Calu3 (cell line): ENCODE results near the gene TMIGD3. TPM values are rescaled to one million over a fixed set of nuclear protein-coding genes. Genes with fewer than 3 reads are reported as not detected.

Experiments used
- BruUV-seq: library from RNA; stranded (reverse); fragments of 400-500 nt; replicated peaks from 2 replicates; lab custom pipeline; 2021; lab: Mats Ljungman, UMichigan
- CTCF ChIA-PET: fragments of 300-600 bp; sonication (Branson Sonifier 250); formaldehyde crosslinking; loops from one replicate; lab custom pipeline; 2022; ENCODE audit warnings: antibody characterized with exemption; lab: Charles Lee
- DNase-seq: peaks from one replicate; pipeline ENCODE4 v3.0.0; 2022
- H3K27ac Mint-ChIP-seq: one replicate; pipeline ENCODE4 v1.8.0; 2022; ENCODE audit warnings: mixed read lengths; ENCODE audit not compliant: unreplicated experiment
- H3K27me3 Mint-ChIP-seq: one replicate; pipeline ENCODE4 v1.8.0; 2022; ENCODE audit warnings: mixed read lengths; ENCODE audit not compliant: unreplicated experiment
- H3K36me3 Mint-ChIP-seq: one replicate; pipeline ENCODE4 v1.8.0; 2022; ENCODE audit warnings: mild to moderate bottlenecking, moderate library complexity, mixed read lengths; ENCODE audit not compliant: insufficient read depth, unreplicated experiment
- H3K4me1 Mint-ChIP-seq: one replicate; pipeline ENCODE4 v1.8.0; 2022; ENCODE audit warnings: mild to moderate bottlenecking, low read depth, mixed read lengths; ENCODE audit not compliant: unreplicated experiment
- H3K4me3 Mint-ChIP-seq: one replicate; pipeline ENCODE4 v1.8.0; 2022; ENCODE audit warnings: mild to moderate bottlenecking, low read depth, moderate library complexity, mixed read lengths; ENCODE audit not compliant: unreplicated experiment
- H3K9me3 Mint-ChIP-seq: one replicate; pipeline ENCODE4 v1.8.0; 2022; ENCODE audit warnings: low read depth, mixed read lengths; ENCODE audit not compliant: unreplicated experiment
- CTCF ChIP-seq: fragments of 200-600 bp; IDR thresholded peaks from one replicate; pipeline ENCODE4 v1.8.0; 2022; ENCODE audit warnings: antibody characterized with exemption; ENCODE audit not compliant: unreplicated experiment
- intact Hi-C: fragments of 100-400 bp; cut with micrococcal nuclease; formaldehyde crosslinking; loops from one replicate; pipeline ENCODE4 v1.10.0; 2022; ENCODE audit not compliant: unreplicated experiment
- total RNA-seq: library from RNA; stranded (reverse); gene quantifications from 2 replicates; pipeline ENCODE4 v1.2.3, GENCODE V29; 2022

The TMIGD3 gene
- total RNA-seq, 1 experiment from 2014 or later: not detected

- no peak overlapping the region for H3K4me3 Mint-ChIP-seq
- intact Hi-C loops: no loop called here
- TF ChIP-seq CTCF: no peak
- no peak overlapping the region for H3K27ac Mint-ChIP-seq
- DNase-seq: no peak
- no peaks in the 10 kb centered on the region for H3K27me3 Mint-ChIP-seq
- BruUV-seq: no TSS peak
- CTCF ChIA-PET: no interaction called here
- H3K4me1 Mint-ChIP-seq: peaks cover 12% of the 10 kb centered on the region
- peaks cover 5% of the 10 kb centered on the region for H3K36me3 Mint-ChIP-seq
- no peaks in the 10 kb centered on the region for H3K9me3 Mint-ChIP-seq
Observed at GRCh38 chr1:111466480-111466879, 37.0 kb downstream of the TMIGD3 start.

DNA sequence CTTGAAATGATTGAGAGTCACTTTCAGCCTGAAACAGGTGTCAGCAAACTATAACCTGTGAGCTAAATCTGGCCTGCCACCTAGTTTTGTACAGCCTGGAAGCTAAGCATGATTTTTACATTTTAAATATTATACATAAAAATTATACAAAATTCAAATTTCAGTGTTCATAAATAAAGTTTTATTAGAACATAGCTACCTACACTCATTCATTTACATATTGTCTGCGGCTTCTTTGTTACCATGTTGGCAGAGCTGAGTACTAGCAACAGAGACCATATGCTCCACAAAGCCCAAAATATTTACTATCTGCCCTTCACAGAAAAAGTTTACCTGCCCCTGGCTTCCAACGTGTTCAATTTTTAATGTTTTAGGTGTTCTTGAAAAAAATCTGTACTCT lies 37.7 kb downstream of the TMIGD3 start:
- no peak overlapping the region for H3K4me3 Mint-ChIP-seq
- H3K27me3 Mint-ChIP-seq: no peaks in the 10 kb centered on the region
- no peaks in the 10 kb centered on the region for H3K9me3 Mint-ChIP-seq
- no peak for DNase-seq
- no peak overlapping the region for H3K27ac Mint-ChIP-seq
- peaks cover 6% of the 10 kb centered on the region for H3K36me3 Mint-ChIP-seq
- peaks cover 12% of the 10 kb centered on the region for H3K4me1 Mint-ChIP-seq
- intact Hi-C loops: no loop called here
- CTCF ChIA-PET: no interaction called here
- no TSS peak for BruUV-seq
- TF ChIP-seq CTCF: no peak

DNA sequence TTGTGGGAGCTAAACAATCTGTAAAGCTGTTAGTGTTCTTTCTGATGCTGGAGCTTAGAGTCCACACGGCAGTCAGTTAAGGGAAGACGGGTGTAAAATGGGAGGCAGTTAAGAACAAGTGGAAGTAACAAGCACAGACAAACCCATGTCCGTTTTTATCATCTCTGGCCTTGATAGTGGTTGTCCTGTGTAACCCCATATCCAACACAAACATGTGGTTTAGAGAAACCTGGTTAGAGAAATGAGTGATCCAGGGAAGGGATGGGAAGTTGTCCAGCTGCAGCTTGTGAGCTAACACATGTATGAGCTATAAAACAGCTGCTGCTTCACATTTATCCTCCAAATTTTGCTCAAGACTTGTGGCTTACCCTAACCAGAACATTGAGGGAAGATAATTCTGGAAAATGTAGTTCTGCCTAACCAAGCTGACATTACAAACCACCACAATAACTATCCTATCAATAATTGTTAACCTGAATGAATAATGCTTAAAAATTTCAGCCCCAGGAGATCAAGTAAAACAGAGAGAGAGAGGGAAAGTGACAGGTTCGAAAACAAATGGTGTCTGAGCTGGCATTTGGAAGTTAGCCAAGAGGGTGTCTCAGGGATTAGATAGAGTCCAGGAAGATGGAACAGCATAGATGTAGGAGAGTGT lies 40.3 kb downstream of the TMIGD3 start:
- H3K4me1 Mint-ChIP-seq: peaks cover 12% of the 10 kb centered on the region
- H3K9me3 Mint-ChIP-seq: no peaks in the 10 kb centered on the region
- peaks cover 10% of the 10 kb centered on the region for H3K36me3 Mint-ChIP-seq
- H3K27ac Mint-ChIP-seq: no peak overlapping the region
- no peak for TF ChIP-seq CTCF
- intact Hi-C loops: no loop called here
- H3K4me3 Mint-ChIP-seq: no peak overlapping the region
- no peak for DNase-seq
- no TSS peak for BruUV-seq
- CTCF ChIA-PET: no interaction called here
- no peaks in the 10 kb centered on the region for H3K27me3 Mint-ChIP-seq

- intact Hi-C loops: no loop called here
- Mint-ChIP-seq H3K9me3 (no peaks in the 10 kb centered on the region), H3K36me3 (peaks cover 17% of the 10 kb centered on the region), H3K27me3 (no peaks in the 10 kb centered on the region), H3K27ac (no peak overlapping the region), H3K4me3 (no peak overlapping the region), H3K4me1 (peaks cover 12% of the 10 kb centered on the region)
- TF ChIP-seq CTCF: no peak
- no TSS peak for BruUV-seq
- DNase-seq: no peak
- CTCF ChIA-PET: interaction anchor here (0.5 kb wide), 1 partner anchor 23 kb away, joined by 3 read pairs; no protein-coding TSS in a partner anchor
Observed at GRCh38 chr1:111462370-111463028, 40.9 kb downstream of the TMIGD3 start.
